NCI-H1092 treated with DMSO at 0.1 percent for 48 hours (cell line): ENCODE results near the gene ATPAF1.

Experiments
- DNase-seq: peaks from one replicate; lab custom pipeline; 2025; lab: John Stamatoyannopoulos, UW

ATPAF1 gene

GRCh38 chr1:46592823-46593222 lies 75.3 kb downstream of the ATPAF1 start:
- no peak for DNase-seq

- DNase-seq = no peak
These were observed 78.6 kb downstream of the ATPAF1 start for GRCh38 chr1:46589529-46589928.

- no peak for DNase-seq
These were observed 81.1 kb downstream of the ATPAF1 start for GRCh38 chr1:46587069-46587468.

- DNase-seq = no peak
These were observed 82.7 kb downstream of the ATPAF1 start for GRCh38 chr1:46585312-46585938.

- DNase-seq = no peak
These were observed 84.7 kb downstream of the ATPAF1 start for GRCh38 chr1:46583494-46583893.

- no peak for DNase-seq
These were observed 85.2 kb downstream of the ATPAF1 start for GRCh38 chr1:46582972-46583371.
